Activated CD8-positive, alpha-beta T cell treated with anti-CD3 and anti-CD28 coated beads for 36 hours (primary cell): ENCODE data around the gene COMMD3. TPM values are rescaled to one million over a fixed set of nuclear protein-coding genes. Genes with fewer than 3 reads are reported as not detected.

Experiments used
- ATAC-seq: fragments of 200-7000 bp; cut with Tn5 transposase; one replicate; pipeline ENCODE4 v1.10.0; 2021; ENCODE audit warnings: mild to moderate bottlenecking, moderate library complexity
- CTCF ChIA-PET: fragments of 350-600 bp; sonication (Branson Sonifier 250); formaldehyde crosslinking; loops from one replicate; lab custom pipeline; 2021; ENCODE audit warnings: antibody characterized with exemption; lab: Charles Lee
- POLR2A ChIA-PET: fragments of 350-600 bp; sonication (Branson Sonifier 250); formaldehyde crosslinking; loops from one replicate; lab custom pipeline; 2021; ENCODE audit warnings: antibody characterized with exemption; lab: Charles Lee
- DNase-seq: peaks from one replicate; pipeline ENCODE4 v3.0.0-alpha.2; 2020
- H3K27ac Mint-ChIP-seq: one replicate; pipeline ENCODE4 v1.8.0; 2021; ENCODE audit warnings: mild to moderate bottlenecking, mixed read lengths
- H3K27me3 Mint-ChIP-seq: one replicate; pipeline ENCODE4 v1.8.0; 2021; ENCODE audit warnings: mixed read lengths
- H3K36me3 Mint-ChIP-seq: one replicate; pipeline ENCODE4 v1.8.0; 2021; ENCODE audit warnings: low read depth, mixed read lengths
- H3K4me1 Mint-ChIP-seq: one replicate; pipeline ENCODE4 v1.8.0; 2021; ENCODE audit warnings: low read depth, mixed read lengths
- H3K4me3 Mint-ChIP-seq: one replicate; pipeline ENCODE4 v1.8.0; 2021; ENCODE audit warnings: mild to moderate bottlenecking, moderate library complexity, mixed read lengths
- H3K9me3 Mint-ChIP-seq: one replicate; pipeline ENCODE4 v1.8.0; 2021; ENCODE audit warnings: mixed read lengths
- CTCF ChIP-seq: fragments of 200-600 bp; IDR thresholded peaks from one replicate; pipeline ENCODE4 v1.8.0; 2022; ENCODE audit warnings: antibody characterized with exemption, mild to moderate bottlenecking
- intact Hi-C: fragments of 100-400 bp; cut with micrococcal nuclease; formaldehyde crosslinking; loops from one replicate; pipeline ENCODE4 v1.10.0; 2022
- total RNA-seq, 2 experiments: library from RNA; stranded (reverse); gene quantifications; one replicate each; pipeline ENCODE4 v1.2.3, GENCODE V29; 2021

COMMD3 gene
- total RNA-seq, 2 experiments from 2014 or later = 64.7 to 68.7 TPM

GRCh38 chr10:22329150-22329549 is 13.0 kb downstream of the COMMD3 start:
- Mint-ChIP-seq H3K27me3 (peaks cover 39% of the 10 kb centered on the region), H3K4me1 (peaks cover 31% of the 10 kb centered on the region), H3K4me3 (no peak overlapping the region), H3K9me3 (peaks cover 7% of the 10 kb centered on the region), H3K27ac (no peak overlapping the region), H3K36me3 (peaks cover 29% of the 10 kb centered on the region)
- no peak for DNase-seq
- intact Hi-C loops = no loop called here
- ATAC-seq = no peak
- TF ChIP-seq CTCF = no peak
- ChIA-PET POLR2A (no interaction called here), CTCF (no interaction called here)

- no peak for TF ChIP-seq CTCF
- Mint-ChIP-seq H3K27me3 (peaks cover 33% of the 10 kb centered on the region), H3K4me1 (peaks cover 30% of the 10 kb centered on the region), H3K9me3 (peaks cover 7% of the 10 kb centered on the region), H3K36me3 (peaks cover 23% of the 10 kb centered on the region), H3K27ac (no peak overlapping the region), H3K4me3 (no peak overlapping the region)
- intact Hi-C loops = no loop called here
- ChIA-PET CTCF (interaction anchor here (1.0 kb wide), 1 partner anchor 13 kb away, joined by 4 read pairs; no protein-coding TSS in a partner anchor), POLR2A (interaction anchor here (0.6 to 0.9 kb wide), 3 partner anchors 10 to 252 kb away, joined by 3 to 4 read pairs (median 3); partner anchors contain the start of gene COMMD3)
- DNase-seq (no peak), ATAC-seq (no peak)
Observed at GRCh38 chr10:22332116-22332692, 16.0 kb downstream of the COMMD3 start.

GRCh38 chr10:22333167-22333974 is 17.2 kb downstream of the COMMD3 start:
- Mint-ChIP-seq H3K4me3 (peak overlapping the region; percentile 42), H3K27me3 (peaks cover 44% of the 10 kb centered on the region), H3K4me1 (peaks cover 31% of the 10 kb centered on the region), H3K36me3 (peaks cover 23% of the 10 kb centered on the region), H3K9me3 (peaks cover 7% of the 10 kb centered on the region), H3K27ac (peak overlapping the region; percentile 74)
- intact Hi-C loops = no loop called here
- ATAC-seq = no peak
- no peak for TF ChIP-seq CTCF
- POLR2A ChIA-PET = no interaction called here
- no peak for DNase-seq
- CTCF ChIA-PET = no interaction called here

GRCh38 chr10:22333975-22334282 is 17.7 kb downstream of the COMMD3 start:
- ChIA-PET POLR2A (no interaction called here), CTCF (no interaction called here)
- intact Hi-C loops = no loop called here
- DNase-seq (no peak), ATAC-seq (no peak)
- Mint-ChIP-seq H3K9me3 (peaks cover 7% of the 10 kb centered on the region), H3K27ac (peak overlapping the region; percentile 60), H3K4me3 (peak overlapping the region; percentile 42), H3K4me1 (peaks cover 31% of the 10 kb centered on the region), H3K36me3 (peaks cover 23% of the 10 kb centered on the region), H3K27me3 (peaks cover 49% of the 10 kb centered on the region)
- TF ChIP-seq CTCF = no peak
